Muscle layer of colon (tissue), 2 donors: Measurements from ENCODE around the gene MTCL1.
A peak's percentile ranks its signal among the peaks of the same experiment; 100 is the strongest.

Experiments
- H3K27ac ChIP-seq: one replicate; pipeline ENCODE4 v1.7.0; 2013; ENCODE audit warnings: low read depth, mild to moderate bottlenecking, low read length, moderate library complexity
- H3K27me3 ChIP-seq, 2 donors: one replicate each; pipeline ENCODE4 v1.7.0; 2013; ENCODE audit warnings: low read length in 2 of 2, mild to moderate bottlenecking in 2 of 2; ENCODE audit not compliant: insufficient read depth in 2 of 2, control insufficient read depth in 1 of 2
- H3K36me3 ChIP-seq: one replicate; pipeline ENCODE4 v1.7.0; 2013; ENCODE audit warnings: mild to moderate bottlenecking, low read length; ENCODE audit not compliant: insufficient read depth
- H3K4me1 ChIP-seq: one replicate; pipeline ENCODE4 v1.7.0; 2013; ENCODE audit warnings: mild to moderate bottlenecking, low read length; ENCODE audit not compliant: insufficient read depth
- H3K4me3 ChIP-seq, 2 donors: one replicate each; pipeline ENCODE4 v1.7.0; 2013; ENCODE audit warnings: low read length in 2 of 2, low read depth in 1 of 2, mild to moderate bottlenecking in 1 of 2, moderate library complexity in 1 of 2
- H3K9ac ChIP-seq: one replicate; pipeline ENCODE4 v1.7.0; 2013; ENCODE audit warnings: low read length
- H3K9me3 ChIP-seq: one replicate; pipeline ENCODE4 v1.7.0; 2013; ENCODE audit warnings: mild to moderate bottlenecking, low read length
- donor health status: abdominal sarcoma.
- donor health status: Adenocarcinoma of cecum.

The MTCL1 gene

GRCh38 chr18:8705238-8705960 is at the start of gene MTCL1:
Gene MTCL1 (plus strand): TSS chr18:8705556. CDS start chr18:8705661, 105 bp downstream.
- no peaks in the 10 kb centered on the region for H3K27me3 ChIP-seq

GRCh38 chr18:8656232-8656631 is 49.1 kb upstream of the MTCL1 start:
- H3K9me3 ChIP-seq: no peaks in the 10 kb centered on the region
- H3K36me3 ChIP-seq: no peaks in the 10 kb centered on the region
- H3K27me3 ChIP-seq: no peaks in the 10 kb centered on the region
- no peak overlapping the region for H3K9ac ChIP-seq
- no peaks in the 10 kb centered on the region for H3K4me1 ChIP-seq
- no peak overlapping the region for H3K4me3 ChIP-seq
- H3K27ac ChIP-seq: no peak overlapping the region

More at GRCh38 chr18:8705238-8705960, at the start of gene MTCL1:
- Histone ChIP-seq H3K36me3 (no peaks in the 10 kb centered on the region), H3K4me1 (peaks cover 21% of the 10 kb centered on the region), H3K9ac (peak within 1 kb of the TSS; percentile 82), H3K4me3 (peak within 1 kb of the TSS; percentile 81 to 91), H3K27ac (peak within 1 kb of the TSS; percentile 89), H3K9me3 (no peaks in the 10 kb centered on the region)

- no peaks in the 10 kb centered on the region for H3K36me3 ChIP-seq
- no peak overlapping the region for H3K9ac ChIP-seq
- H3K9me3 ChIP-seq: no peaks in the 10 kb centered on the region
- H3K4me1 ChIP-seq: no peaks in the 10 kb centered on the region
- no peak overlapping the region for H3K4me3 ChIP-seq
- no peak overlapping the region for H3K27ac ChIP-seq
- no peaks in the 10 kb centered on the region for H3K27me3 ChIP-seq
Measured at GRCh38 chr18:8657050-8657820, 48.1 kb upstream of the MTCL1 start.

GRCh38 chr18:8657873-8658470 is 47.4 kb upstream of the MTCL1 start:
- Histone ChIP-seq H3K9me3 (no peaks in the 10 kb centered on the region), H3K9ac (no peak overlapping the region), H3K27ac (no peak overlapping the region), H3K4me3 (no peak overlapping the region), H3K27me3 (no peaks in the 10 kb centered on the region), H3K36me3 (no peaks in the 10 kb centered on the region), H3K4me1 (no peaks in the 10 kb centered on the region)

- no peaks in the 10 kb centered on the region for H3K9me3 ChIP-seq
- H3K4me1 ChIP-seq: no peaks in the 10 kb centered on the region
Measured at GRCh38 chr18:8658858-8659485, 46.4 kb upstream of the MTCL1 start.

GRCh38 chr18:8659609-8660242 is 45.6 kb upstream of the MTCL1 start:
- Histone ChIP-seq H3K36me3 (no peaks in the 10 kb centered on the region), H3K4me1 (no peaks in the 10 kb centered on the region), H3K4me3 (no peak overlapping the region), H3K9me3 (no peaks in the 10 kb centered on the region), H3K27me3 (no peaks in the 10 kb centered on the region), H3K27ac (no peak overlapping the region), H3K9ac (no peak overlapping the region)

More at GRCh38 chr18:8658858-8659485, 46.4 kb upstream of the MTCL1 start:
- H3K9ac ChIP-seq: no peak overlapping the region
- no peak overlapping the region for H3K27ac ChIP-seq
- H3K27me3 ChIP-seq: no peaks in the 10 kb centered on the region
- no peak overlapping the region for H3K4me3 ChIP-seq
- H3K36me3 ChIP-seq: no peaks in the 10 kb centered on the region

GRCh38 chr18:8660316-8660715 is 45.0 kb upstream of the MTCL1 start:
- H3K4me3 ChIP-seq: no peak overlapping the region
- H3K27me3 ChIP-seq: no peaks in the 10 kb centered on the region
- H3K4me1 ChIP-seq: no peaks in the 10 kb centered on the region
- no peak overlapping the region for H3K27ac ChIP-seq
- no peaks in the 10 kb centered on the region for H3K9me3 ChIP-seq
- H3K9ac ChIP-seq: no peak overlapping the region
- H3K36me3 ChIP-seq: no peaks in the 10 kb centered on the region

GRCh38 chr18:8661754-8662559 is 43.4 kb upstream of the MTCL1 start:
- Histone ChIP-seq H3K9ac (no peak overlapping the region), H3K27ac (no peak overlapping the region), H3K27me3 (no peaks in the 10 kb centered on the region), H3K4me1 (no peaks in the 10 kb centered on the region), H3K9me3 (no peaks in the 10 kb centered on the region), H3K4me3 (no peak overlapping the region), H3K36me3 (no peaks in the 10 kb centered on the region)

- H3K4me1 ChIP-seq: no peaks in the 10 kb centered on the region
- H3K4me3 ChIP-seq: no peak overlapping the region
- no peaks in the 10 kb centered on the region for H3K9me3 ChIP-seq
- H3K27me3 ChIP-seq: no peaks in the 10 kb centered on the region
- H3K9ac ChIP-seq: no peak overlapping the region
- H3K36me3 ChIP-seq: no peaks in the 10 kb centered on the region
- no peak overlapping the region for H3K27ac ChIP-seq
Measured at GRCh38 chr18:8662560-8663255, 42.6 kb upstream of the MTCL1 start.

GRCh38 chr18:8667846-8668245 is 37.5 kb upstream of the MTCL1 start:
- Histone ChIP-seq H3K9me3 (no peaks in the 10 kb centered on the region), H3K4me1 (no peaks in the 10 kb centered on the region), H3K9ac (no peak overlapping the region), H3K4me3 (no peak overlapping the region), H3K36me3 (no peaks in the 10 kb centered on the region), H3K27ac (no peak overlapping the region), H3K27me3 (no peaks in the 10 kb centered on the region)
